KOPT-K1 (cell line): ENCODE data around the gene KAT5.
"Not testable (repeated sequence)": the region's sequence is repeated elsewhere in the genome, so short reads cannot be mapped to it uniquely, and the experiment has no call there.

Experiments
- H3K27ac ChIP-seq: fragments of 200-600 bp; sonication (generic); 2 replicates; pipeline ENCODE4 v1.5.1; 2016; ENCODE audit warnings: antibody characterized with exemption, mild to moderate bottlenecking, low read depth, low read length; ENCODE audit not compliant: poor library complexity, severe bottlenecking
- H3K36me3 ChIP-seq: fragments of 200-600 bp; sonication (generic); 2 replicates; pipeline ENCODE4 v1.5.1; 2017; ENCODE audit warnings: antibody characterized with exemption, mild to moderate bottlenecking, low read length, moderate library complexity; ENCODE audit not compliant: insufficient read depth
- H3K9me3 ChIP-seq: fragments of 200-600 bp; sonication (generic); 2 replicates; pipeline ENCODE4 v1.5.1; 2017; ENCODE audit warnings: antibody characterized with exemption, low read length, mild to moderate bottlenecking; ENCODE audit not compliant: insufficient read depth, poor library complexity, severe bottlenecking

Gene KAT5

GRCh38 chr11:65699306-65699705 lies 12.7 kb upstream of the KAT5 start:
- Histone ChIP-seq H3K27ac (no peak overlapping the region), H3K9me3 (peaks cover 7% of the 10 kb centered on the region), H3K36me3 (no peaks in the 10 kb centered on the region)

DNA sequence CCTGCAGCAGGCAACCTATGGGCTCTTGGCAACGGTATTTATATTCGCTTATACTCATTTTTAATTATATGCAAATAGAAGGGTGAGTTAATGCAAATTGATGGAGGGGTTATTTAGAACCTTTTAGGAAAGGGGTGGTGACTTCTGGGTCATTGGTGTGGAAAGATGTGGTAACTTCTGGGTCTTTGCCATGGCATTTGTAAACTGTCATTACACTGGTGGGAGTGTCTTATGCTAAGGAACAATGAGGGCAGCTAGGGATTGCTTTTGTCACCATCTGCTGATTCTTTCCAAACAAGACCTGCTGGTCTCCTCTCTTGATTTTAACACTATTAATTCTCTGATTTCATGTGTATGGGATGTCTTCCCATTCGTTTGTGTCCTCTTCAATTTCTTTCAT lies 11.7 kb upstream of the KAT5 start:
- H3K36me3 ChIP-seq: no peaks in the 10 kb centered on the region
- peaks cover 7% of the 10 kb centered on the region for H3K9me3 ChIP-seq

DNA sequence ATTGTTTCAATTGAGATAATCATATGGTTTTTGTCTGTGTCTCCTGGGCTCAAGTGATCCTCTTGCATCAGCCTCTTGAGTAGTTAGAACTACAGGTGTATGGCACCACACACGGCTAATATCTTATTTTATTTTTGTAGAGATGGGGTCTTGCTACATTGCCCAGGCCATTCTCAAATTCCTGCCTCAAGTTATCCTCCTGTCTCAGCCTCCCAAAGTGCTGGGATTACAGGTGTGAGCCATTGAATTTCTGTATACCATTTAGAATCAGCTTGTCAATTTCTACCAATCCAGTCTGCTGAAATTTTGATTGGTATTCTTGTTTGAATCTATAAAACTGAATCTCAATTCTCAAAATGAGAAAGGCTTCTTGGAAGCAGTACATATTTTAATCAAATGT lies 10.4 kb upstream of the KAT5 start:
- H3K9me3 ChIP-seq: peaks cover 7% of the 10 kb centered on the region
- no peaks in the 10 kb centered on the region for H3K36me3 ChIP-seq
- no peak overlapping the region for H3K27ac ChIP-seq

More for the DNA sequence above, 11.7 kb upstream of the KAT5 start:
- no peak overlapping the region for H3K27ac ChIP-seq

- Histone ChIP-seq H3K36me3 (no peaks in the 10 kb centered on the region), H3K9me3 (peaks cover 7% of the 10 kb centered on the region), H3K27ac (no peak overlapping the region)
These were observed 8.2 kb upstream of the KAT5 start for GRCh38 chr11:65703846-65704245.

- H3K9me3 ChIP-seq, H3K27ac ChIP-seq, H3K36me3 ChIP-seq: not testable (repeated sequence)
These were observed 5.7 kb upstream of the KAT5 start for GRCh38 chr11:65706303-65706763.

DNA sequence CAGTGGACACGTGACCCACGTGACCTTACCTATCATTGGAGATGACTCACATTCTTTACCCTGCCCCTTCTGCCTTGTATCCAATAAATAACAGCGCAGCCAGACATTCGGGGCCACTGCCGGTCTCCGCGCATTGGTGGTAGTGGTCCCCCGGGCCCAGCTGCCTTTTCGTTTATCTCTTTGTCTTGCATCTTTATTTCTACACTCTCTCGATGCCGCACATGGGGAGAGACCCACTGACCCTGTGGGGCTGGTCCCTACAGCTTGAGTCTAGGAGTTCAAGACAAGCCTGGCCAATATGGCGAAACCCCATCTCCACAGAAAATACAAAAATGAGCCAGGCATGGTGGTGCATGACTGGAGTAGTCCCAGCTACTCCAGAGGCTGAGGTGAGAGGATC lies 5.0 kb upstream of the KAT5 start:
- H3K36me3 ChIP-seq, H3K27ac ChIP-seq, H3K9me3 ChIP-seq: not testable (repeated sequence)

DNA sequence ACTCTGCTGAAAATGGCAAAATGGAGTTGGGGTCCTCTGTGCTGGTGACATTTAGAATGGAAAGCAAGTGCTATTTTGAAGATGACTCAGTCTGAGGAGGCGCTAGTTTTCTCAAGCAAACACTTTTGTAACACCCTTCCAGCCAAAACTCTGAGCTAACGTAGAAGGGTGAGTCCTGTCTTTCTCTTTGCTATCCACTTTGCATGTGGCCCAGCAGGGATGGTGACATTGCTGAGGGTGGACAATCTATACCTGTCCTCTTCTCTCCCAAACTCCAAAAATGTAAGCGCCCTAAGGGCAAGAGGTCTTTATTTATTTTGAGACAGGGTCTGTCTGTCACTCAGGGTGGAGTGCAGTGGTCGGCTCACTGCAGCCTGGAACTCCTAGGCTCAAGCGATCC lies 3.6 kb upstream of the KAT5 start:
- no peaks in the 10 kb centered on the region for H3K9me3 ChIP-seq
- H3K36me3 ChIP-seq: peaks cover 7% of the 10 kb centered on the region
- H3K27ac ChIP-seq: no peak overlapping the region

DNA sequence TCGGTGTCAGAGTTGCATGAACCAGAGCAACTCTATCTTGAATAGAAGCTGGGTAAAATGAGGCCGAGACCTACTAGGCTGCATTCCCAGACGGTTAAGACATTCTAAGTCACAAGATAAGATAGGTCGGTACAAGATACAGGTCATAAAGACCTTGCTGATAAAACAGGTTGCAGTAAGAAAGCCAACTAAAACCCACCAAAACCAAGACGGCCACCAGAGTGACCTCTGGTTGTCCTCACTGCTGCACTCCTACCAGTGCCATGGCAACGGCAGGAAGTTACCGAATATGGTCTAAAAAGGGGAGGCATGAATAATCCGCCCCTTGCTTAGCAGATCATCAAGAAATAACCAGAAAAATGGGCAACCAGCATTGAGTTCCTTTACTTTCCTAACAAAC lies 2.4 kb upstream of the KAT5 start:
- Histone ChIP-seq H3K36me3 (peaks cover 19% of the 10 kb centered on the region), H3K27ac (no peak overlapping the region), H3K9me3 (no peaks in the 10 kb centered on the region)

- Histone ChIP-seq H3K27ac (no peak overlapping the region), H3K9me3 (no peaks in the 10 kb centered on the region), H3K36me3 (peaks cover 27% of the 10 kb centered on the region)
These were observed 1.6 kb upstream of the KAT5 start for GRCh38 chr11:65710421-65710820.

- Histone ChIP-seq H3K36me3 (peaks cover 49% of the 10 kb centered on the region), H3K27ac (peak overlapping the region; percentile 95), H3K9me3 (no peaks in the 10 kb centered on the region)
These were observed 603 bp downstream of the KAT5 start for GRCh38 chr11:65712633-65713076.

GRCh38 chr11:65713212-65713969 lies 1.3 kb downstream of the KAT5 start:
- Histone ChIP-seq H3K36me3 (peaks cover 57% of the 10 kb centered on the region), H3K27ac (peak overlapping the region; percentile 95), H3K9me3 (no peaks in the 10 kb centered on the region)

GRCh38 chr11:65714433-65714832 lies 2.4 kb downstream of the KAT5 start:
- Histone ChIP-seq H3K9me3 (no peaks in the 10 kb centered on the region), H3K27ac (no peak overlapping the region), H3K36me3 (peaks cover 67% of the 10 kb centered on the region)

- Histone ChIP-seq H3K36me3 (peaks cover 69% of the 10 kb centered on the region), H3K27ac (no peak overlapping the region), H3K9me3 (no peaks in the 10 kb centered on the region)
These were observed 4.2 kb downstream of the KAT5 start for GRCh38 chr11:65716302-65716701.

DNA sequence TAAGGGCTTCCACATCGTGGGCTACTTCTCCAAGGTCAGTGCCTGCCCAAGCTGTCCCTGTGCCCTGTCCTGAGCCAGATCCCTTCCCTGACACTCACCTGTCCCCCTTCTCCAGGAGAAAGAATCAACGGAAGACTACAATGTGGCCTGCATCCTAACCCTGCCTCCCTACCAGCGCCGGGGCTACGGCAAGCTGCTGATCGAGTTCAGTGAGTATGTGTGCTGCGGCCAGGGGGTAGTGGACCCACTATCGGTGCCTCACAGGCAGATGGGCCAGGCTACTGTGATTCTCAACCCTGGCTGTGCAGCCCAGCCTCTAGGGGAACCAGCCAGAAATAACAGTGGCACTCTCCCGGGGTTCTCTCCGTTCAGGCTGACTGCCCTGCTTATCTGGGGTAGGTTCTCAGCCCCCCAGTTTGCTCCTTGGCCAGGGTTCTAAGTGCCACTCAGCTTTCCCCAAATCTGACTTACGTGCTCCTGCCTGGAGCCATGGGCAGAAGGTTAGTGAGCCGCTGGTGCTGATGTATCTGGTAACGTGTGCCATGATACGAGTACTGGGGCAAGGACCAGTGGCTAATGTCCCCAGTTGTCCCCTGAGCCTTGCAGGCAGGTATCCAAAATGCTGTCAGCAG lies 4.8 kb downstream of the KAT5 start:
- Histone ChIP-seq H3K27ac (no peak overlapping the region), H3K36me3 (peaks cover 69% of the 10 kb centered on the region), H3K9me3 (no peaks in the 10 kb centered on the region)

GRCh38 chr11:65717906-65718305 lies 5.9 kb downstream of the KAT5 start:
- Histone ChIP-seq H3K27ac (no peak overlapping the region), H3K9me3 (no peaks in the 10 kb centered on the region), H3K36me3 (peaks cover 67% of the 10 kb centered on the region)

- H3K9me3 ChIP-seq: no peaks in the 10 kb centered on the region
- no peak overlapping the region for H3K27ac ChIP-seq
- peaks cover 61% of the 10 kb centered on the region for H3K36me3 ChIP-seq
These were observed 6.5 kb downstream of the KAT5 start for GRCh38 chr11:65718531-65718930.
